Astrocyte of the cerebellum (primary cell): ENCODE results near the gene BACE2.
"Not testable (repeated sequence)": the region's sequence is repeated elsewhere in the genome, so short reads cannot be mapped to it uniquely, and the experiment has no call there.

Experiments used
- DNase-seq: peaks from one replicate; pipeline ENCODE4 v3.0.0-alpha.2; 2011; ENCODE audit warnings: low read depth
- H3K4me3 ChIP-seq: 2 replicates; pipeline ENCODE4 v1.5.1; 2011; ENCODE audit warnings: mild to moderate bottlenecking, low read depth, low read length, moderate library complexity
- CTCF ChIP-seq: IDR thresholded peaks from 2 replicates; pipeline ENCODE4 v1.5.1; 2012; ENCODE audit warnings: low read length, low read depth, moderate library complexity, mild to moderate bottlenecking; ENCODE audit errors: missing control alignments
- in situ Hi-C: cut with HindIII; loops from 2 replicates; pipeline ENCODE4 v1.10.0; 2017; ENCODE audit warnings: low sequenced_read_pairs

Gene BACE2

GRCh38 chr21:41294548-41295231 is 126.7 kb downstream of the BACE2 start:
- H3K4me3 ChIP-seq = no peak overlapping the region
- no peak for DNase-seq
- in situ Hi-C loops = loop anchor here (25.0 kb wide), 1 partner anchor 493 kb away; no protein-coding TSS in a partner anchor
- TF ChIP-seq CTCF = no peak

- DNase-seq = no peak
- no peak for TF ChIP-seq CTCF
- in situ Hi-C loops = loop anchor here (25.0 kb wide), 1 partner anchor 492 kb away; no protein-coding TSS in a partner anchor
- H3K4me3 ChIP-seq = no peak overlapping the region
These were observed 127.8 kb downstream of the BACE2 start for GRCh38 chr21:41295721-41296254.

GRCh38 chr21:41302976-41303375 is 135.0 kb downstream of the BACE2 start:
- no peak for DNase-seq
- in situ Hi-C loops = no loop called here
- H3K4me3 ChIP-seq = no peak overlapping the region
- no peak for TF ChIP-seq CTCF

- DNase-seq = no peak
- no peak for TF ChIP-seq CTCF
- in situ Hi-C loops = no loop called here
- no peak overlapping the region for H3K4me3 ChIP-seq
These were observed 136.2 kb downstream of the BACE2 start for GRCh38 chr21:41304068-41304720.

GRCh38 chr21:41307219-41307618 is 139.3 kb downstream of the BACE2 start:
- H3K4me3 ChIP-seq = no peak overlapping the region
- no peak for TF ChIP-seq CTCF
- in situ Hi-C loops = no loop called here
- DNase-seq = no peak

GRCh38 chr21:41313285-41314164 is 145.6 kb downstream of the BACE2 start:
- H3K4me3 ChIP-seq, in situ Hi-C loops, DNase-seq: not testable (repeated sequence)
